Measurements from ENCODE around the gene ACP6. TPM values are rescaled to one million over a fixed set of nuclear protein-coding genes. Genes with fewer than 3 reads are reported as not detected.

The ACP6 gene
- total RNA-seq, 2 experiments from 2014 or later = 10.5 to 10.8 TPM

DNA sequence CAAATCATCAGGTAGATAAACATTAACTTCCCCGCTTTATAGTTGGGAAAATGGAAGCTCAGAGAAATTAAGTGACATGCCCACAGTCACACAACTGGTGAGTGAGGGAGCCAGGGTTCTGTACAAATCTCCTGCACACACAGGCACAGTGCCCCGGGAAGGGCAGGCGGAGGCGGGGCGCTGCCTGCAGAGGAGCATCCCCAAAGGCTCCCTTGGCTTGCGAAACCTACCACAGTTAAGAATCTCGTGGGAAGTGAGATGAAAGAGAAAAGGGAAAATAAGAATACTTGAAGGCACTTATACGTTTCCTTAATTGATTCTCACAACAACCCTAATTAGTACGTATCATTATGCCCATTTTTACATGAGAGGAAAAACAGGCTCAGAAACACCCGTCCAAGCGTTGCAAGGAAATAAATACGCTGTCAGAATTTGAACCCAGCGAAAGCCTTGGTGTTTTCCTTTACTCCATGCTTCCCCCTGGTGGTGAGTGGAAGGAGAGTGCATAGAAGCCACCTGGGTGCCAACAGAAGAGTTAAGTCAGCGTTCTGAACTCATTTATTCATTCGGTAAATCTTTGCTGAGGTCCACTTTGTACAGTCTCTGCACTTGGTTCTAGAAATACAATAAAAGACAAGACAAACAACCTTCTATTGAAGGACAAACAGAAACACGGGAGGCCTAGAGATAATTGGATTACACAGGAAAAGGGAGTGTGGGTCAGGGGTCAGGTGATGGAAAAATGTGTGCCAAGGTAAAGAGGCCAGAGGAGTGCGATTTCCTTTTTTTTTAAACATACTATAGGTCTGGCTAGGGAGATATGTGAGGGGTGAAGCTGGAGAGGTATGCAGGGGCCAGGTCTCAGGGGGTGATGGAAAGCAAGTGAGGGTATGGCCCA is 28.4 kb downstream of the ACP6 start:
- H3K4me3 Mint-ChIP-seq = no peak overlapping the region
- ChIA-PET POLR2A (no interaction called here), CTCF (interaction anchor here (0.6 to 1.3 kb wide), 6 partner anchors 8 to 148 kb away, joined by 3 to 6 read pairs (median 4); no protein-coding TSS in a partner anchor)
- peaks cover 39% of the 10 kb centered on the region for H3K4me1 Mint-ChIP-seq
- H3K27ac Mint-ChIP-seq = no peak overlapping the region
- peak; percentile 75 for DNase-seq
- H3K36me3 Mint-ChIP-seq (ENCODE audit: low read depth) = peaks cover 13% of the 10 kb centered on the region
- no peaks in the 10 kb centered on the region for H3K9me3 Mint-ChIP-seq
- H3K27me3 Mint-ChIP-seq = no peaks in the 10 kb centered on the region

- ChIA-PET POLR2A (no interaction called here), CTCF (interaction anchor here (0.5 to 1.3 kb wide), 7 partner anchors 9 to 629 kb away, joined by 3 to 6 read pairs (median 4); no protein-coding TSS in a partner anchor)
- DNase-seq = no peak
- Mint-ChIP-seq H3K4me3 (no peak overlapping the region), H3K4me1 (peaks cover 32% of the 10 kb centered on the region), H3K27me3 (no peaks in the 10 kb centered on the region), H3K27ac (no peak overlapping the region), H3K36me3 (ENCODE audit: low read depth) (peaks cover 13% of the 10 kb centered on the region), H3K9me3 (no peaks in the 10 kb centered on the region)
These were observed 29.0 kb downstream of the ACP6 start for GRCh38 chr1:147641291-147641690.

DNA sequence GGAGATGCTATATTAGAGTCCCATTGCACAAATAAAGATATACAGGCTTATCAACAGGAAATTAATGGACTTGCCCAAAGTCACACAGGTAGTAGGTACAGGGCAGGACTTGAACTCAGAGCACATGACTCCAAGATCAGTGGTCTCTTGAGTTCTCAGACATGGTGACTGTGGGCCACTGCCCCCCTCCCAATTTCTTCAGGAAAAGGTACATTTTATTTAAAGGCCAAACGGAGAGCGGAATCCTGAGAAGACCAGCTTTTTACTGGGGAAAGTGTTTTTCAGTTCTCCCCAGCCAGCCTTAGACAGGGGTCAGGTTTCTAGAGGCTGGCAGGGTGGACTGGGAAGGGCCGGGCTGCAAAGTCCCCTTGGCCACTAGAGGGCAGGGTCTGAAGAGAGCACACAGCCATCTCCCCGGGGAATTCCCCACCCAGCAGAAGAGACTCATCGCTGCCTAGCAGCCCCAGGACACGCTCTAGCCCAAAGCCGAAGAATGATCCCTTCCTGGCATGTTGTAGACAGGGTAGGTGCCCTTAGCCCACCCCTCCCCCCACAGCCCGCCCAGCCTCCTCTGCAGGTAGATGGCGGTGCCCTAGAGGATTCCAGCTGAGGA is 29.7 kb downstream of the ACP6 start:
- Mint-ChIP-seq H3K27ac (no peak overlapping the region), H3K4me1 (peaks cover 27% of the 10 kb centered on the region), H3K4me3 (no peak overlapping the region), H3K9me3 (no peaks in the 10 kb centered on the region), H3K36me3 (ENCODE audit: low read depth) (peaks cover 12% of the 10 kb centered on the region), H3K27me3 (no peaks in the 10 kb centered on the region)
- ChIA-PET CTCF (interaction anchor here (0.5 to 4.6 kb wide), 7 partner anchors 10 to 628 kb away, joined by 3 to 27 read pairs (median 4); no protein-coding TSS in a partner anchor), POLR2A (no interaction called here)
- DNase-seq = peak; percentile 83

GRCh38 chr1:147636314-147636713 is 34.0 kb downstream of the ACP6 start:
- Mint-ChIP-seq H3K4me3 (no peak overlapping the region), H3K36me3 (ENCODE audit: low read depth) (no peaks in the 10 kb centered on the region), H3K4me1 (peaks cover 10% of the 10 kb centered on the region), H3K9me3 (no peaks in the 10 kb centered on the region), H3K27ac (no peak overlapping the region), H3K27me3 (no peaks in the 10 kb centered on the region)
- POLR2A ChIA-PET = no interaction called here
- CTCF ChIA-PET = interaction anchor here (0.6 to 4.6 kb wide), 2 partner anchors 8 to 50 kb away, joined by 3 to 27 read pairs; no protein-coding TSS in a partner anchor
- DNase-seq = no peak

- Mint-ChIP-seq H3K4me3 (no peak overlapping the region), H3K27ac (no peak overlapping the region), H3K4me1 (peaks cover 5% of the 10 kb centered on the region), H3K36me3 (ENCODE audit: low read depth) (no peaks in the 10 kb centered on the region), H3K27me3 (no peaks in the 10 kb centered on the region), H3K9me3 (no peaks in the 10 kb centered on the region)
- POLR2A ChIA-PET = no interaction called here
- DNase-seq = no peak
- CTCF ChIA-PET = interaction anchor here (1.0 kb wide), 1 partner anchor 11 kb away, joined by 4 read pairs; no protein-coding TSS in a partner anchor
These were observed 35.0 kb downstream of the ACP6 start for GRCh38 chr1:147635342-147635741.

DNA sequence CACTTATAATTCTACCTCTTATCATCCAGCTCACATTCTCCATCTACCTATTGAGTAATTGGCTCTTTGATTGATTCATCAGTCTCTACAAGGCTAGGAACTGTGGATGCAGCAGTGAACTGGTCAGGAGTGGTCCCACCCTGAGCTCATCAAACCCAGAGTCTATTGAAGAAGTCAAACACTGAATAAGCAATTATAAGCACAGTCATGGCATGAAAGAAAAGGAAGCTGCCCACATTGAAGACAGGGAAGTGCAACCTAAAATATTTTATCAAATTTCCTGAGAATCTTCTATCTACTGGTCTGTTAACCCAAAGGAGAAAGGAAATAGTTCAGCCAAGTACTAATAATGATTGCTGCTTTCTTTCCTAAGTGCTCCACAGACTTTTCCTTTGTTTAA is 35.7 kb downstream of the ACP6 start:
- H3K4me3 Mint-ChIP-seq = no peak overlapping the region
- H3K27ac Mint-ChIP-seq = no peak overlapping the region
- no peak for DNase-seq
- peaks cover 7% of the 10 kb centered on the region for H3K4me1 Mint-ChIP-seq
- no peaks in the 10 kb centered on the region for H3K27me3 Mint-ChIP-seq
- no peaks in the 10 kb centered on the region for H3K9me3 Mint-ChIP-seq
- CTCF ChIA-PET = interaction anchor here (0.6 to 1.0 kb wide), 3 partner anchors 12 to 550 kb away, joined by 3 to 4 read pairs (median 4); no protein-coding TSS in a partner anchor
- POLR2A ChIA-PET = no interaction called here
- H3K36me3 Mint-ChIP-seq (ENCODE audit: low read depth) = no peaks in the 10 kb centered on the region

- Mint-ChIP-seq H3K4me1 (peaks cover 13% of the 10 kb centered on the region), H3K36me3 (ENCODE audit: low read depth) (no peaks in the 10 kb centered on the region), H3K27me3 (no peaks in the 10 kb centered on the region), H3K9me3 (no peaks in the 10 kb centered on the region), H3K4me3 (no peak overlapping the region), H3K27ac (no peak overlapping the region)
- ChIA-PET POLR2A (no interaction called here), CTCF (interaction anchor here (1.2 kb wide), 1 partner anchor 146 kb away, joined by 3 read pairs; no protein-coding TSS in a partner anchor)
- DNase-seq = no peak
These were observed 36.6 kb downstream of the ACP6 start for GRCh38 chr1:147633759-147634158.

DNA sequence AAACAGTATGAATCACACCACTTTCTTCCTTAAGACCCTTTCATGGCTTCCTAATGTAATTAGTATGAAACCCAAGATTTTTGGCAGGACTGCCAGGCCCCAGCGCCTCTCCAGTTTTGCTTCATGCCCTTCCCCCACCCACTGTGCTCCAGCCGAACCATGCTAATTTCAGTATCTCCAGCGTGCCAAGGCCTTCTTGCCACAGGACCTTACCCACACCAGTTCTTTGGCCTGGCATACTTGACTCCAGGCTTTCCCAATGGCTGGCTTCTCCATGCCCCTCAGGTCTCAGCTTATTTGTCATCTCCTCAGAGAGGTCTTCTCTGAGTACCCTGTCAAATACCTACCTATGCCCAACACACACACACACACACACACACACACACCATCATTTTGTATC is 38.5 kb downstream of the ACP6 start:
- Mint-ChIP-seq H3K27me3 (no peaks in the 10 kb centered on the region), H3K9me3 (no peaks in the 10 kb centered on the region)
- CTCF ChIA-PET = interaction anchor here (0.7 to 1.2 kb wide), 2 partner anchors 10 to 138 kb away, joined by 3 read pairs; no protein-coding TSS in a partner anchor

DNA sequence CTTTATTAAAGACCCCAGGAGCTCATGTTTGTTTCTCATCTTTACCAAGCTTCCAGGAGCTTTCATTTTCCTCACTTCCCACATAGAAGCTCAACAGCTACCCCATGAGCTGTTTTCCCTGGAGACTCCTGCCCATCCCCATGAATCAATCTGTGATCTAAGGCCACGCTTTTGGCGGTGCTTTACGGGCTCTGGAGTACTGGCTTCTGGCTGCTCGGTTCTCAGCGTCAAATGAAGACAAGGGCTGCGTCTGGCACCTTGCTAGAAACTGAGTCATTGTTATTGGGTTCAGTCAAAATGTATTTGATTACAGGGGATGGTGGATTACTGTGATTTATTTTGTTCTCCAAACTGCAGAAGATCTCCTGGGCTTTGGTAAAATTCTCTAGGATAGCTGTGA is 39.9 kb downstream of the ACP6 start:
- Mint-ChIP-seq H3K4me1 (peaks cover 23% of the 10 kb centered on the region), H3K27me3 (no peaks in the 10 kb centered on the region), H3K9me3 (no peaks in the 10 kb centered on the region), H3K4me3 (no peak overlapping the region), H3K36me3 (ENCODE audit: low read depth) (peaks cover 4% of the 10 kb centered on the region), H3K27ac (no peak overlapping the region)
- ChIA-PET CTCF (interaction anchor here (1.2 to 5.1 kb wide), 5 partner anchors 8 to 17 kb away, joined by 3 to 27 read pairs (median 4); no protein-coding TSS in a partner anchor), POLR2A (no interaction called here)
- DNase-seq = no peak

More for the DNA sequence above, 38.5 kb downstream of the ACP6 start:
- POLR2A ChIA-PET = no interaction called here
- Mint-ChIP-seq H3K27ac (no peak overlapping the region), H3K36me3 (ENCODE audit: low read depth) (no peaks in the 10 kb centered on the region), H3K4me3 (no peak overlapping the region), H3K4me1 (peaks cover 22% of the 10 kb centered on the region)
- DNase-seq = no peak

DNA sequence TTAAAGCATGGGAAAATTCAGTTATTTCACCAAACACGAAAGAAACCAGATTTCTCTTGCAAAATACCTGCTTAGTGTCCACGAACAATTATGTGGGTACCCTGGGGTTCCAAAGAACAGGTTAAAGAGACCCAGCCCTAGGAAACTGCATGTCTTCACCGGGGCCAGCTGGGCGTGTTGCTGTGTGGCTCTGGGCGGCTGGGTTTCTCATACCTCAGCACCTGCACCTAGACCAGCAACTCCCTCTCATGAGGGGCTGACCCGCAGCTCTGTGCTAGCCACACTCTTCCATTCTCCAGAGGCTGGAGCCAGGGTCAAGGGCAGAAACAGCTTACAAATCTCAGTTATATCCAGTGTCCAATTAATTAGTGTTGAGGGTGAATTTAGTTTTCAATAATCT is 40.3 kb downstream of the ACP6 start:
- Mint-ChIP-seq H3K9me3 (no peaks in the 10 kb centered on the region), H3K27me3 (no peaks in the 10 kb centered on the region), H3K27ac (no peak overlapping the region), H3K36me3 (ENCODE audit: low read depth) (peaks cover 6% of the 10 kb centered on the region), H3K4me1 (peaks cover 22% of the 10 kb centered on the region), H3K4me3 (no peak overlapping the region)
- ChIA-PET CTCF (interaction anchor here (1.2 to 5.1 kb wide), 5 partner anchors 8 to 18 kb away, joined by 3 to 27 read pairs (median 4); no protein-coding TSS in a partner anchor), POLR2A (no interaction called here)
- DNase-seq = no peak

- no peak for DNase-seq
- no peaks in the 10 kb centered on the region for H3K9me3 Mint-ChIP-seq
- POLR2A ChIA-PET = no interaction called here
- CTCF ChIA-PET = interaction anchor here (1.4 to 5.1 kb wide), 3 partner anchors 10 to 12 kb away, joined by 3 to 27 read pairs (median 7); no protein-coding TSS in a partner anchor
- peaks cover 22% of the 10 kb centered on the region for H3K4me1 Mint-ChIP-seq
- no peak overlapping the region for H3K27ac Mint-ChIP-seq
- H3K27me3 Mint-ChIP-seq = no peaks in the 10 kb centered on the region
- peaks cover 6% of the 10 kb centered on the region for H3K36me3 Mint-ChIP-seq (ENCODE audit: low read depth)
- no peak overlapping the region for H3K4me3 Mint-ChIP-seq
These were observed 41.9 kb downstream of the ACP6 start for GRCh38 chr1:147628441-147628840.

GRCh38 chr1:147627435-147628110 is 42.8 kb downstream of the ACP6 start:
- DNase-seq = peak; percentile 61
- peaks cover 6% of the 10 kb centered on the region for H3K36me3 Mint-ChIP-seq (ENCODE audit: low read depth)
- H3K4me1 Mint-ChIP-seq = peaks cover 22% of the 10 kb centered on the region
- H3K9me3 Mint-ChIP-seq = no peaks in the 10 kb centered on the region
- CTCF ChIA-PET = interaction anchor here (0.8 to 5.1 kb wide), 10 partner anchors 9 to 133 kb away, joined by 3 to 27 read pairs (median 4); a partner anchor contains a TSS
- POLR2A ChIA-PET = no interaction called here
- no peak overlapping the region for H3K4me3 Mint-ChIP-seq
- H3K27ac Mint-ChIP-seq = no peak overlapping the region
- no peaks in the 10 kb centered on the region for H3K27me3 Mint-ChIP-seq

Measured in activated CD4-positive, alpha-beta T cell treated with anti-CD3 and anti-CD28 coated beads, Interleukin-2, amount 10 ng/mL, durations not matched to agents 7 days and 5 days (primary cell).